HCT116 (cell line): ENCODE results near the gene BLACAT1. TPM values are rescaled to one million over a fixed set of nuclear protein-coding genes. Genes with fewer than 3 reads are reported as not detected.

Experiments used
- ATAC-seq: fragments of 200-7000 bp; cut with Tn5 transposase; 2 replicates; pipeline ENCODE4 v1.9.1; 2020; ENCODE audit warnings: mild to moderate bottlenecking, moderate library complexity
- BruUV-seq: library from RNA; stranded (reverse); fragments of 400-500 nt; replicated peaks from 2 replicates; lab custom pipeline; 2021; lab: Mats Ljungman, UMichigan
- CTCF ChIA-PET: fragments of 300-600 bp; sonication (Branson Sonifier 250); formaldehyde crosslinking; loops from one replicate; lab custom pipeline; 2021; ENCODE audit warnings: antibody characterized with exemption; lab: Charles Lee
- POLR2A ChIA-PET: fragments of 300-600, 350-600 bp; sonication (Branson Sonifier 250); formaldehyde crosslinking; loops from one replicate; lab custom pipeline; 2021; ENCODE audit warnings: antibody characterized with exemption; lab: Charles Lee
- RAD21 ChIA-PET, 2 experiments: fragments of 300-600 bp; sonication (Branson Sonifier 250); formaldehyde crosslinking; loops; one replicate each; lab custom pipeline; 2023; ENCODE audit warnings: low total read pairs in 2 of 2; ENCODE audit not compliant: uncharacterized antibody in 2 of 2, unreplicated experiment in 2 of 2, low non-redundant PET in 1 of 2; lab: Charles Lee
- DNase-seq: peaks from one replicate; pipeline ENCODE4 v3.0.0-alpha.2; 2010; ENCODE audit warnings: low read depth, low spot score
- H2AFZ ChIP-seq: fragments of 200-600 bp; shearing (Covaris generic), sonication (generic); 2 replicates; pipeline ENCODE4 v1.6.1; 2017; ENCODE audit warnings: low read depth, mixed run types, mixed read lengths, antibody characterized with exemption, low read length; ENCODE audit not compliant: poor library complexity, severe bottlenecking
- H3K27ac ChIP-seq: 2 replicates; pipeline ENCODE4 v1.5.1; 2012; ENCODE audit warnings: low read depth, low read length
- H3K27me3 ChIP-seq: fragments of 200-600 bp; sonication (generic); 2 replicates; pipeline ENCODE4 v1.6.1; 2016; ENCODE audit warnings: mixed run types, low read length, mixed read lengths; ENCODE audit not compliant: insufficient read depth
- H3K36me3 ChIP-seq, 2 experiments: fragments of 200-500 bp in 1 of 2; fragments of 200-600 bp in 1 of 2; sonication (Bioruptor generic) in 1 of 2; sonication (generic) in 1 of 2; 2 replicates each; pipeline versions ENCODE4 v1.5.1 to v1.6.1; 2014 to 2016; ENCODE audit warnings: low read length in 2 of 2, inconsistent platforms in 1 of 2, mixed read lengths in 1 of 2, mixed run types in 1 of 2; ENCODE audit not compliant: insufficient read depth in 2 of 2, control insufficient read depth in 1 of 2
- H3K4me1 ChIP-seq, 2 experiments: fragments of 200-600 bp in 1 of 2; sonication (generic) in 1 of 2; 2 replicates each; pipeline versions ENCODE4 v1.5.1 to v1.6.1; 2012 to 2017; ENCODE audit warnings: low read length in 2 of 2, inconsistent platforms in 1 of 2, mild to moderate bottlenecking in 1 of 2, mixed read lengths in 1 of 2, mixed run types in 1 of 2, moderate library complexity in 1 of 2; ENCODE audit not compliant: insufficient read depth in 2 of 2, control insufficient read depth in 1 of 2
- H3K4me2 ChIP-seq: fragments of 200-600 bp; sonication (generic); 2 replicates; pipeline ENCODE4 v1.6.1; 2017; ENCODE audit warnings: mixed run types, low read length, mixed read lengths
- H3K4me3 ChIP-seq, 2 experiments: fragments of 200-600 bp in 1 of 2; sonication (generic) in 1 of 2; replicated peaks in 1 of 2; 2 replicates each; pipeline ENCODE4 v1.5.1; 2011 to 2016; ENCODE audit warnings: low read length in 2 of 2, control low read depth in 1 of 2, low read depth in 1 of 2, mild to moderate bottlenecking in 1 of 2, mixed read lengths in 1 of 2, mixed run types in 1 of 2
- H3K79me2 ChIP-seq: fragments of 200-600 bp; sonication (generic); 2 replicates; pipeline ENCODE4 v1.6.1; 2017; ENCODE audit warnings: mild to moderate bottlenecking, mixed run types, low read length, moderate library complexity, mixed read lengths; ENCODE audit not compliant: insufficient read depth
- H3K9ac ChIP-seq: fragments of 200-600 bp; sonication (generic); 2 replicates; pipeline ENCODE4 v1.6.1; 2016; ENCODE audit warnings: low read length, mixed read lengths
- H3K9me2 ChIP-seq: fragments of 200-600 bp; sonication (generic), shearing (Covaris generic); 2 replicates; pipeline ENCODE4 v1.6.1; 2017; ENCODE audit warnings: mixed run types, mild to moderate bottlenecking, moderate library complexity; ENCODE audit not compliant: insufficient read depth
- H3K9me3 ChIP-seq, 2 experiments: fragments of 200-500 bp in 1 of 2; fragments of 200-600 bp in 1 of 2; sonication (Bioruptor generic) in 1 of 2; sonication (generic) in 1 of 2; 2 replicates each; pipeline ENCODE4 v1.6.1; 2014 to 2017; ENCODE audit warnings: low read length in 2 of 2, mixed read lengths in 2 of 2, inconsistent platforms in 1 of 2, low read depth in 1 of 2, mild to moderate bottlenecking in 1 of 2, mixed run types in 1 of 2, moderate library complexity in 1 of 2; ENCODE audit not compliant: control insufficient read depth in 1 of 2, insufficient read depth in 1 of 2
- H4K20me1 ChIP-seq: fragments of 200-600 bp; sonication (generic), shearing (Covaris generic); 2 replicates; pipeline ENCODE4 v1.6.1; 2017; ENCODE audit warnings: mixed run types, mild to moderate bottlenecking, moderate library complexity; ENCODE audit not compliant: insufficient read depth
- CEBPB ChIP-seq: IDR thresholded peaks from 2 replicates; pipeline ENCODE4 v1.6.1; 2012; ENCODE audit warnings: low read depth
- FOSL1 ChIP-seq: IDR thresholded peaks from 2 replicates; pipeline ENCODE4 v1.6.1; 2012; ENCODE audit warnings: low read depth
- POLR2A ChIP-seq: IDR thresholded peaks from 2 replicates; pipeline ENCODE4 v1.7.0; 2011; ENCODE audit warnings: borderline replicate concordance; ENCODE audit not compliant: insufficient read depth, insufficient read length; ENCODE audit errors: extremely low read depth
- POLR2AphosphoS5 ChIP-seq: IDR thresholded peaks from 2 replicates; pipeline ENCODE4 v1.6.1; 2011; ENCODE audit warnings: mild to moderate bottlenecking, low read depth, low read length, moderate library complexity
- SIN3A ChIP-seq: IDR thresholded peaks from 2 replicates; pipeline ENCODE4 v1.6.1; 2012; ENCODE audit warnings: low read depth
- SP1 ChIP-seq: IDR thresholded peaks from 2 replicates; pipeline ENCODE4 v1.6.1; 2012; ENCODE audit warnings: low read depth
- SRF ChIP-seq: IDR thresholded peaks from 2 replicates; pipeline ENCODE4 v1.6.1; 2012; ENCODE audit warnings: low read depth
- TCF7L2 ChIP-seq: IDR thresholded peaks from 2 replicates; pipeline ENCODE4 v1.7.0; 2011; ENCODE audit warnings: borderline replicate concordance, inconsistent platforms; ENCODE audit not compliant: insufficient read depth, insufficient read length; ENCODE audit errors: extremely low read depth
- ZFX ChIP-seq: fragments of 450-650 bp; IDR thresholded peaks from 2 replicates; pipeline ENCODE4 v1.6.1; 2017
- intact Hi-C: fragments of 100-400 bp; cut with micrococcal nuclease; formaldehyde crosslinking; loops from 2 replicates; pipeline ENCODE4 v1.10.0; 2022
- total RNA-seq: library from RNA; stranded (reverse); gene quantifications from one replicate; pipeline ENCODE4 v1.2.1, GENCODE V29; 2021; ENCODE audit not compliant: unreplicated experiment

Gene BLACAT1
- total RNA-seq, 1 experiment from 2014 or later: 3.9 TPM

DNA sequence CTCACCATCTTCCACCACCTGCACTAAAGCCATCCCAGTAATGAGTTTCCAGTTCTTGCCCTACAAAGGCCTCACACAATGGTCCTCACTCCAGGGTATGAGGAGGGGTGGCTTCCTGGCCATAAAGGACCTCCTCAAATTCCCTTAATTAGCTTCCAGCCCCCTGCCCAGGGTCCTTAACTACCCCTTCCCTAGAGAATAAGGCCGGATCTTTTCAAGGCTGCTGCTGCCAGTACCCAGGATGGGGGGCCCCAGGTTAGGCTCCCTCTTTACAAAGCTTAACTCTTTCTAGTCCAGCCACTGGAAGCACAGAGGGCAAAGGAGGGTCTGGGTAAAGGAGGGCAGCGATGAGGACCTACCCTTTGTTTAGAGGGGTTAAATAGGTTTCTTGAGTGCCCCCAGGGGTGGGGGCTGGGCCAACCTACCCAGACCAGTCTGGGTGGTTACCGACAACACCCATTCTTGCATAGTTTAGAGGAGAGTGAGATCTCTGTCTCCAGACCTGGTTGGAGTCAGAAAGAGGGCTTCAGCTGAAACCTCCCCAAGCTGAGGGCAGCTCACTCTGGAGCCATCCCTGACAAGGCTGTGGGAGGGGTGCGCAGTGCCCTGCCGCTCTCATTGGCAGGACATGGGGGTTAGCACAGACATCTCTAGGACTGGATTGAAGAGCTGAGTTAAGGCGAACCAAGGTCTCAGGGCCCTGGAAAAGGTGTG is 7.1 kb downstream of the BLACAT1 start:
- POLR2A ChIA-PET: interaction anchor here (2.3 kb wide), 1 partner anchor 10 kb away, joined by 12 read pairs; no protein-coding TSS in a partner anchor
- BruUV-seq: no TSS peak
- TF ChIP-seq ZFX: no peak
- no peak for TF ChIP-seq TCF7L2
- no peak for TF ChIP-seq POLR2A
- TF ChIP-seq SRF: no peak
- TF ChIP-seq SIN3A: no peak
- TF ChIP-seq CEBPB: no peak
- no peak for TF ChIP-seq SP1
- no peak for TF ChIP-seq FOSL1
- no peak for TF ChIP-seq POLR2AphosphoS5
- Histone ChIP-seq H3K9me3 (no peaks in the 10 kb centered on the region), H3K9me2 (no peaks in the 10 kb centered on the region), H4K20me1 (no peaks in the 10 kb centered on the region), H3K27me3 (0 out of 2 replicates have a peak, but pooled peaks cover 3% of the 10 kb centered on the region), H3K36me3 (peaks cover 0 to 8% of the 10 kb centered on the region in 2 experiments; a peak in 1 of 4 replicates), H3K4me2 (peak overlapping the region; percentile 90), H3K79me2 (peaks cover 29% of the 10 kb centered on the region), H2AFZ (no peak overlapping the region), H3K9ac (peak overlapping the region; percentile 84), H3K27ac (peak overlapping the region; percentile 95), H3K4me3 (peak overlapping the region; percentile 77 to 82), H3K4me1 (peaks cover 51 to 94% of the 10 kb centered on the region in 2 experiments)
- intact Hi-C loops: no loop called here
- ATAC-seq (no peak), DNase-seq (no peak)
- CTCF ChIA-PET: interaction anchor here (1.2 to 3.6 kb wide), 3 partner anchors 8 to 1242 kb away, joined by 3 to 24 read pairs (median 6); no protein-coding TSS in a partner anchor
- RAD21 ChIA-PET: interaction anchor here in 1 of 2 experiments (2.2 kb wide), 1 partner anchor 37 kb away, joined by 9 read pairs; no protein-coding TSS in a partner anchor
